Activated CD8-positive, alpha-beta memory T cell treated with anti-CD3 and anti-CD28 coated beads, Interleukin-2, amount 50 U/mL, for 48 hours (primary cell): ENCODE measurements around the gene UBE2F.

Experiments
- DNase-seq: peaks from one replicate; pipeline ENCODE4 v3.0.0-alpha.2; 2020

Gene UBE2F

DNA sequence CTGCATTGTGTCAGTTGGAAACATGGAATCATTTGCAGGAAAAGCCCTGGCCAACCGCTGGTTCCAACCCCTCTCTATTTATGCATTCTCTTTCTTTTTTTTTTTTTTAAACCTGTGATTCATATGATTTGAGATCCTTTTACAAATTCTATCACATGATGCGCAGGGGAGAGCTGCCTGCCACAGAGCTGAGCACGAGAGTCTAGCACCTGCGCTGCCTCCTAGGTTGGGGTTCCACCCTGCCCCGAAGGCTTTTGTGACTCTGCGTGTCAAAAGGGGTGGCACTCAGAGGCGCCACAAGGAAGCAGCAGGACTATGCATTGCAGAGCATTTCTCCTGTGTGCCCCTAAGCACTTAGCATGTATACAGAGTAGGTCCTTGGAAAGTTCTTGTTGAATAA, 116.0 kb downstream of the UBE2F start:
- DNase-seq: peak; percentile 40

DNA sequence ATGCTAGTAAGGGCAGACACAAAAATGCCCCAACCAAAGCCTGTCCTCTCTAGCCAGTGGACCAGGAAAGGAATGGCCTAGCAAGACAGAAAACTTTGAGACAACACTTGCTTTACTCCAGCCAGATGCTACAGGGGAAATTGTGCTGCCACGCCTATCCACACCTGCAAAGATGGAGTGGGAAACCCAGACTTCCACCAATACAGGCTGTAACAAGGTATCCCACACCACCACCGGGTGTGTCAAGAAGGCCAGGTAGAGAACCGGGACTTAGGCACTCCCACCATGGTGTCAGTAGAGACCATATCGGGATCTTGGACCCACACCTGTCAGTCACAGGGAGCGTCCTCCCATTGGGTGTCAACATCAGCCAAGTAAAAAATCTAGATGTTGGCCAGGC, 117.1 kb downstream of the UBE2F start:
- DNase-seq: peak; percentile 32

DNA sequence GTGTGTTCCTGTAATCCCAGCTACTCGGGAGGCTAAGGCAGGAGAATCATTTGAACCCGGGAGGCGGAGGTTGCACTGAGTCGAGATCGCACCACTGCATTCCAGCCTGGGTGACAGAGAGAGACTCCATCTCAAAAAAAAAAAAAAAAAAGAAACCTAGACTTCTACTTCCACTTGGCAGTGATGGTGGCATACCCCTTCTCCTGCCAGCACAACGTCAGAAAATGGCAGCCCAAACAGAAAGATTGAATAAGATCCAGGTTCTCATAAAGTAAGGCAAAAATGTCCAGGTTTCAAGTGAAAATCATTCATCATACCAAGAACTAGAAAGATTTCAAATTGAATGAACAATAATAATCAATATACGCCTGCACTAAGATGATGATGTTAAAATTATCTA, 117.9 kb downstream of the UBE2F start:
- DNase-seq: no peak

DNA sequence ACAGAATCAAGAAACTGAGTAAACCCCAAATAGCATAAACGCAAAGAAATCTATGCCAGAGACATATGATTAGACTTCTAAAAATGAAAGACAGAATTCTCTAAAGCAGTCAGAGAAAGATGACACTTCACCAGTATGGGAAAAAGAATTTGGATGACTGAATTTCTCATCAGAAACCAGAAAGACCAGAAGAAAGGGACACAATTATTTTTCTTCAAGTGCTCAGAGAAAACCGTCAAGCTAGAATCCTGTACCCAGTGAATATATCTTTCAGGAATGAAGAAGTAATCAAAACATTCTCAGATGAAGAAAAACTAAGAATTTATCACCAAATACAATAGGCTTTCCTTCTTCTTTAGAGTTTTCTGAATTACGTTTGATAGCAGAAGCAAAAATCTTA, 119.1 kb downstream of the UBE2F start:
- no peak for DNase-seq

DNA sequence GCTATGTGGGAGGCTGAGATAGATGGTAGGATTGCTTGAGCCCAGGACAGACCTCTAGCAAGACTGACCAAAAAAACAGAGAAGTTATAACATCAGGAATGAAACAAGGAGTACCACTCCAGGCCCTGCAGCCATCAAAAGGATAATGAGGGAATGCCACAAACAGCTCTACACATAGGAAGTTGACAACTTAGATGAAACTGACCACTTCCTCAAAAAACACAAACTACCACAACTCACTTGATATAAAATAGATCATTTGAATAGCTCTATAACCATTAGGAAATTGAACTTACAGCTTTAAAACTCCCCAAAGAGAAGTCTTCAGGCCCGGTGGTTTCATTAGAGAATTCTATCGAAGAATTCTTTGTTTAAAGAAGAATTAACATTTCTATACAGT, 120.4 kb downstream of the UBE2F start:
- no peak for DNase-seq

DNA sequence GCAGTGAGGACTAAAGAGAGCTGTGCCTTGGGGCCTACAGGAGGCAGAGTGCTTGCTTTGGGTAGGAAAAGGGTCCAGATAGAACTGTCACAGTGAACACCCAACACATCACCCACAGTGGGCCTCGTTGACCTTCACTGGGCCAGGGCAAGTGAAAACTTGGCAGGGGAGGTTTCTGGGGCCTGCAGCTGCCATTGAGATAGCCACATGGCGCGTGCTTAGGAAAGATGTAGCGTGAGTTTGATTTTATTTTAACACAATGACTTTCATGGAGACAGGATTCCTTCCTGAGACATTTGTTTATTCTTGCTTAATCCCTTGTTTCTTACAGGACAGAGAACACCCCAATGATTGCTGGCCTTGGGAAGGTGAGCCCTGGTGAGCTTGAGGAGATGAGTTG, 124.1 kb downstream of the UBE2F start:
- peak; percentile 44 for DNase-seq

DNA sequence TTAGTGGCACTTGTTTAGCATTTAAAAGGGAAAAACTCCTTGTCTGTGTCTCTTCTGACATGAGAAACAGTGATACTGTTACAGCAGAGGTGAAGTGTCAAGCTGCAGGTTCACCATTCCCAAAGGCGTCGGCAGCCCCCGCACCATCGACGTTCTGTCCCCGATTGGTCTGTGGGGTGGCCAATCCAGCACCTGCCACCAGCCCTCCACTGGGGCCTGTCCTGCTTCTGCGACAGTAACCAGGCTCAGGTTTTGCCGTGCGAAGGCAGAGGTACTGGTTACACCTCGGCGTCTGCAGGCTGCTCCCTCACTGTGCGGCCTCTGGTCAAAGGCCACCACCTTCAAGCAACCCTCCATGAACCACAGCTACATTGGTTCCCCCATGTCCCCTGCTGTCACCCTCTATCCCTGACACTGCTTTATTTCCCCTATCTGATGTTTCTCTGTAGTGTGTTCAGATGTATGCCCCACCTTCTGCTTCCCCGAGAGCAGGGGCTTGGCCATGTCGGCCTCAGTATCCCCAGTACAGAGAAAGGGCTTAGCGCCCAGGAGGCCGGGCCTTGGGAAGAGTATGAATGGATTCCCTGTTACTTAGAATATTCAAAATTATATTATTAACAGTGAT, 124.7 kb downstream of the UBE2F start:
- peak; percentile 35 for DNase-seq
